HepG2 (cell line): ENCODE measurements around the gene RPS5. TPM values are rescaled to one million over a fixed set of nuclear protein-coding genes. Genes with fewer than 3 reads are reported as not detected.

Source experiments
- ASH2L ChIP-seq: fragments of 300-600, 200-600 bp; sonication (generic); IDR thresholded peaks from 2 replicates; pipeline ENCODE4 v1.7.0; 2017; ENCODE audit warnings: low read depth, mild to moderate bottlenecking, moderate library complexity, mixed read lengths, low read length; ENCODE audit not compliant: insufficient read length
- FOXK1 ChIP-seq: sonication (generic); formaldehyde crosslinking; IDR thresholded peaks from 2 replicates; pipeline ENCODE4 v1.4.0; 2020; ENCODE audit warnings: low read depth, missing genetic modification reagents, borderline replicate concordance
- HDAC1 ChIP-seq: sonication (generic); formaldehyde crosslinking; IDR thresholded peaks from 2 replicates; pipeline ENCODE4 v1.5.1; 2020; ENCODE audit warnings: mild to moderate bottlenecking, missing genetic modification reagents
- HMG20B ChIP-seq: conservative IDR thresholded peaks from 2 replicates; pipeline ENCODE4 v1.6.1; 2016; ENCODE audit warnings: missing genetic modification reagents, missing compliant biosample characterization
- NCOA2 ChIP-seq: sonication (generic); formaldehyde crosslinking; IDR thresholded peaks from 2 replicates; pipeline ENCODE4 v1.8.0; 2022; ENCODE audit warnings: inconsistent platforms
- PLRG1 ChIP-seq: fragments of 450-650 bp; conservative IDR thresholded peaks from 2 replicates; pipeline ENCODE4 v1.6.1; 2016
- TEAD3 ChIP-seq: optimal IDR thresholded peaks from 2 replicates; pipeline ENCODE3; 2016; ENCODE audit warnings: borderline replicate concordance
- ZFP36L1 ChIP-seq: sonication (generic); formaldehyde crosslinking; IDR thresholded peaks from 2 replicates; pipeline ENCODE4 v1.8.0; 2022; ENCODE audit warnings: mild to moderate bottlenecking, missing genetic modification reagents, moderate library complexity
- ZFP90 ChIP-seq: sonication (generic); formaldehyde crosslinking; IDR thresholded peaks from 2 replicates; pipeline ENCODE4 v1.8.0; 2022; ENCODE audit warnings: missing genetic modification reagents, mild to moderate bottlenecking, inconsistent platforms, borderline replicate concordance
- ZNF121 ChIP-seq: sonication (generic); formaldehyde crosslinking; IDR thresholded peaks from 2 replicates; pipeline ENCODE4 v1.5.0; 2020; ENCODE audit warnings: mild to moderate bottlenecking, missing genetic modification reagents
- ZNF292 ChIP-seq: sonication (generic); formaldehyde crosslinking; IDR thresholded peaks from 2 replicates; pipeline ENCODE4 v1.8.1; 2022; ENCODE audit warnings: mild to moderate bottlenecking, low read depth, missing genetic modification reagents, borderline replicate concordance
- ZNF326 ChIP-seq: sonication (generic); formaldehyde crosslinking; IDR thresholded peaks from 2 replicates; pipeline ENCODE4 v1.4.0; 2020; ENCODE audit warnings: missing genetic modification reagents, borderline replicate concordance
- ZNF552 ChIP-seq: sonication (generic); formaldehyde crosslinking; IDR thresholded peaks from 2 replicates; pipeline ENCODE4 v1.9.0; 2022; ENCODE audit warnings: missing genetic modification reagents, mild to moderate bottlenecking, borderline replicate concordance
- ZNF766 ChIP-seq: sonication (generic); formaldehyde crosslinking; IDR thresholded peaks from 2 replicates; pipeline ENCODE4 v1.5.0; 2020; ENCODE audit warnings: missing genetic modification reagents, borderline replicate concordance
- polyA plus RNA-seq, 8 experiments: library from polyadenylated mRNA; depleted of rRNA in 3 of 8; stranded (reverse) in 7 of 8; unstranded in 1 of 8; fragments of >200 nt; fragmentation: Illumina TruSeq in 4 of 8; extraction: Trizol in 4 of 8; gene quantifications; 2 replicates each; pipeline versions ENCODE4 v1.2.1 to v1.2.3, GENCODE V29; 2011 to 2016; ENCODE audit warnings: low read depth in 4 of 8, missing spikeins in 1 of 8, mixed read lengths in 1 of 8; ENCODE audit not compliant: insufficient read depth in 1 of 8
- total RNA-seq, 5 experiments: library from RNA; depleted of rRNA; stranded (reverse); fragments of >200 nt; fragmentation: Illumina TruSeq; extraction: Trizol; gene quantifications; 2 replicates each; pipeline ENCODE4 v1.2.3, GENCODE V29; 2016; ENCODE audit warnings: low read depth in 1 of 5
- TF ChIP-seq, protein P1 (sequence below): IDR thresholded peaks from 2 replicates; pipeline ENCODE4 v1.6.1; 2016; ENCODE audit warnings: low read depth, control low read depth
- TF ChIP-seq, protein P2 (sequence below): sonication (generic); formaldehyde crosslinking; IDR thresholded peaks from 2 replicates; pipeline ENCODE4 v1.4.0; 2020; ENCODE audit warnings: mild to moderate bottlenecking, missing genetic modification reagents
- TF ChIP-seq, protein P3 (sequence below): sonication (generic); formaldehyde crosslinking; IDR thresholded peaks from 2 replicates; pipeline ENCODE4 v1.4.0; 2020; ENCODE audit warnings: missing genetic modification reagents
- TF ChIP-seq, protein P4 (sequence below): sonication (generic); formaldehyde crosslinking; IDR thresholded peaks from 2 replicates; pipeline ENCODE4 v1.4.0; 2020; ENCODE audit warnings: missing genetic modification reagents

The RPS5 gene
- total and polyA plus RNA-seq, 2 of the 13 experiments (the other 11 are each of a cell fraction or from before 2014, with no cell fraction given), result 1,544 to 4,408 TPM

DNA sequence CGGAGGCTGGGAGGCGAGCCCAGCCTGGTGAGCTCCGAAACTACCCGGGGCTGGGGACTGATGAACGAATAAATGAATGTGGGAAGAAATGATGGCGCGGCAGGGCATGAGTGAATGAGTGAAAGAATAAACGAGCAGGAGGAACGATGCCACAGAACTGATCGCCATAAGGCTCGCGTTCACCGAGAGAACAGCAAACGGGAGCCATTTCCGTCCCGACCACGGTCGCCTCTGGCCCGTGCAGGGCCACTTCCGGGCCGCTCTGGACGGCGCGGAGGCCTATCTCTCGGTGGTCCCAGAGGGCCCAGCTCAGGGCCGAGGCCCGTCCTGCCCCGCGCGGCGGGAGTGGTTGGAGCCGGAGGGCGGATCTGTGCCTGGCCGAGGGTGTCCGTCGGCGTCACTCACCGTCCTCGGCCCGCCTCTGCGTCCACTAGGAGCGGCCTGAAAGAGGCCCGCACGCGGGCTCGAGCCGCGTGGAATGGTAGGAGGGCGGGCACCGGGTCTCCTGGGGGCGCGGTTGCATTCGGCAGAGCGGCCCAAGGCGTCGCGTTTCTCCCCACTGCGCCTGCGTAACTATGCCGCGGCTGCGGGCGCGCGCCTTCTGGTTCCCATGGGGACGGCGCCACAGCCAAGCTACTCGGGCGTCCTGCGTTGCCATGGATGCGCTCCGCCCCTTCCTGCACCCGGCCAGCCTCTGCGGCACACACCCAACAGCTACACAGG is 24.6 kb upstream of the RPS5 start, which contains the start of gene ZNF497 (continued):
- TF ChIP-seq, protein P1, sequence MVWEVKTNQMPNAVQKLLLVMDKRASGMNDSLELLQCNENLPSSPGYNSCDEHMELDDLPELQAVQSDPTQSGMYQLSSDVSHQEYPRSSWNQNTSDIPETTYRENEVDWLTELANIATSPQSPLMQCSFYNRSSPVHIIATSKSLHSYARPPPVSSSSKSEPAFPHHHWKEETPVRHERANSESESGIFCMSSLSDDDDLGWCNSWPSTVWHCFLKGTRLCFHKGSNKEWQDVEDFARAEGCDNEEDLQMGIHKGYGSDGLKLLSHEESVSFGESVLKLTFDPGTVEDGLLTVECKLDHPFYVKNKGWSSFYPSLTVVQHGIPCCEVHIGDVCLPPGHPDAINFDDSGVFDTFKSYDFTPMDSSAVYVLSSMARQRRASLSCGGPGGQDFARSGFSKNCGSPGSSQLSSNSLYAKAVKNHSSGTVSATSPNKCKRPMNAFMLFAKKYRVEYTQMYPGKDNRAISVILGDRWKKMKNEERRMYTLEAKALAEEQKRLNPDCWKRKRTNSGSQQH (CRISPR knock-in tag), result peak; percentile 13; the same call in 1 of the 2 replicates
- TF ChIP-seq PLRG1 (no peak), ZNF292 (CRISPR knock-in tag) (no peak), ASH2L (peak; percentile 85), HMG20B (no peak), ZFP90 (CRISPR knock-in tag) (no peak), ZNF121 (CRISPR knock-in tag) (peak; percentile 82), TEAD3 (peak; percentile 59), HDAC1 (peak; percentile 95), FOXK1 (peak; percentile 41), ZNF326 (CRISPR knock-in tag) (no peak), ZFP36L1 (CRISPR knock-in tag) (no peak), ZNF766 (no peak), NCOA2 (CRISPR knock-in tag) (no peak; the same call in 1 of the 2 replicates), ZNF552 (no peak)
- TF ChIP-seq, protein P2, sequence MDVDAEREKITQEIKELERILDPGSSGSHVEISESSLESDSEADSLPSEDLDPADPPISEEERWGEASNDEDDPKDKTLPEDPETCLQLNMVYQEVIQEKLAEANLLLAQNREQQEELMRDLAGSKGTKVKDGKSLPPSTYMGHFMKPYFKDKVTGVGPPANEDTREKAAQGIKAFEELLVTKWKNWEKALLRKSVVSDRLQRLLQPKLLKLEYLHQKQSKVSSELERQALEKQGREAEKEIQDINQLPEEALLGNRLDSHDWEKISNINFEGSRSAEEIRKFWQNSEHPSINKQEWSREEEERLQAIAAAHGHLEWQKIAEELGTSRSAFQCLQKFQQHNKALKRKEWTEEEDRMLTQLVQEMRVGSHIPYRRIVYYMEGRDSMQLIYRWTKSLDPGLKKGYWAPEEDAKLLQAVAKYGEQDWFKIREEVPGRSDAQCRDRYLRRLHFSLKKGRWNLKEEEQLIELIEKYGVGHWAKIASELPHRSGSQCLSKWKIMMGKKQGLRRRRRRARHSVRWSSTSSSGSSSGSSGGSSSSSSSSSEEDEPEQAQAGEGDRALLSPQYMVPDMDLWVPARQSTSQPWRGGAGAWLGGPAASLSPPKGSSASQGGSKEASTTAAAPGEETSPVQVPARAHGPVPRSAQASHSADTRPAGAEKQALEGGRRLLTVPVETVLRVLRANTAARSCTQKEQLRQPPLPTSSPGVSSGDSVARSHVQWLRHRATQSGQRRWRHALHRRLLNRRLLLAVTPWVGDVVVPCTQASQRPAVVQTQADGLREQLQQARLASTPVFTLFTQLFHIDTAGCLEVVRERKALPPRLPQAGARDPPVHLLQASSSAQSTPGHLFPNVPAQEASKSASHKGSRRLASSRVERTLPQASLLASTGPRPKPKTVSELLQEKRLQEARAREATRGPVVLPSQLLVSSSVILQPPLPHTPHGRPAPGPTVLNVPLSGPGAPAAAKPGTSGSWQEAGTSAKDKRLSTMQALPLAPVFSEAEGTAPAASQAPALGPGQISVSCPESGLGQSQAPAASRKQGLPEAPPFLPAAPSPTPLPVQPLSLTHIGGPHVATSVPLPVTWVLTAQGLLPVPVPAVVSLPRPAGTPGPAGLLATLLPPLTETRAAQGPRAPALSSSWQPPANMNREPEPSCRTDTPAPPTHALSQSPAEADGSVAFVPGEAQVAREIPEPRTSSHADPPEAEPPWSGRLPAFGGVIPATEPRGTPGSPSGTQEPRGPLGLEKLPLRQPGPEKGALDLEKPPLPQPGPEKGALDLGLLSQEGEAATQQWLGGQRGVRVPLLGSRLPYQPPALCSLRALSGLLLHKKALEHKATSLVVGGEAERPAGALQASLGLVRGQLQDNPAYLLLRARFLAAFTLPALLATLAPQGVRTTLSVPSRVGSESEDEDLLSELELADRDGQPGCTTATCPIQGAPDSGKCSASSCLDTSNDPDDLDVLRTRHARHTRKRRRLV (CRISPR knock-in tag), result peak; percentile 56; the same call in 1 of the 2 replicates
- TF ChIP-seq, protein P3, sequence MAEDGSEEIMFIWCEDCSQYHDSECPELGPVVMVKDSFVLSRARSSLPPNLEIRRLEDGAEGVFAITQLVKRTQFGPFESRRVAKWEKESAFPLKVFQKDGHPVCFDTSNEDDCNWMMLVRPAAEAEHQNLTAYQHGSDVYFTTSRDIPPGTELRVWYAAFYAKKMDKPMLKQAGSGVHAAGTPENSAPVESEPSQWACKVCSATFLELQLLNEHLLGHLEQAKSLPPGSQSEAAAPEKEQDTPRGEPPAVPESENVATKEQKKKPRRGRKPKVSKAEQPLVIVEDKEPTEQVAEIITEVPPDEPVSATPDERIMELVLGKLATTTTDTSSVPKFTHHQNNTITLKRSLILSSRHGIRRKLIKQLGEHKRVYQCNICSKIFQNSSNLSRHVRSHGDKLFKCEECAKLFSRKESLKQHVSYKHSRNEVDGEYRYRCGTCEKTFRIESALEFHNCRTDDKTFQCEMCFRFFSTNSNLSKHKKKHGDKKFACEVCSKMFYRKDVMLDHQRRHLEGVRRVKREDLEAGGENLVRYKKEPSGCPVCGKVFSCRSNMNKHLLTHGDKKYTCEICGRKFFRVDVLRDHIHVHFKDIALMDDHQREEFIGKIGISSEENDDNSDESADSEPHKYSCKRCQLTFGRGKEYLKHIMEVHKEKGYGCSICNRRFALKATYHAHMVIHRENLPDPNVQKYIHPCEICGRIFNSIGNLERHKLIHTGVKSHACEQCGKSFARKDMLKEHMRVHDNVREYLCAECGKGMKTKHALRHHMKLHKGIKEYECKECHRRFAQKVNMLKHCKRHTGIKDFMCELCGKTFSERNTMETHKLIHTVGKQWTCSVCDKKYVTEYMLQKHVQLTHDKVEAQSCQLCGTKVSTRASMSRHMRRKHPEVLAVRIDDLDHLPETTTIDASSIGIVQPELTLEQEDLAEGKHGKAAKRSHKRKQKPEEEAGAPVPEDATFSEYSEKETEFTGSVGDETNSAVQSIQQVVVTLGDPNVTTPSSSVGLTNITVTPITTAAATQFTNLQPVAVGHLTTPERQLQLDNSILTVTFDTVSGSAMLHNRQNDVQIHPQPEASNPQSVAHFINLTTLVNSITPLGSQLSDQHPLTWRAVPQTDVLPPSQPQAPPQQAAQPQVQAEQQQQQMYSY (CRISPR knock-in tag), result no peak; the same call in 1 of the 2 replicates
- TF ChIP-seq, protein P4, sequence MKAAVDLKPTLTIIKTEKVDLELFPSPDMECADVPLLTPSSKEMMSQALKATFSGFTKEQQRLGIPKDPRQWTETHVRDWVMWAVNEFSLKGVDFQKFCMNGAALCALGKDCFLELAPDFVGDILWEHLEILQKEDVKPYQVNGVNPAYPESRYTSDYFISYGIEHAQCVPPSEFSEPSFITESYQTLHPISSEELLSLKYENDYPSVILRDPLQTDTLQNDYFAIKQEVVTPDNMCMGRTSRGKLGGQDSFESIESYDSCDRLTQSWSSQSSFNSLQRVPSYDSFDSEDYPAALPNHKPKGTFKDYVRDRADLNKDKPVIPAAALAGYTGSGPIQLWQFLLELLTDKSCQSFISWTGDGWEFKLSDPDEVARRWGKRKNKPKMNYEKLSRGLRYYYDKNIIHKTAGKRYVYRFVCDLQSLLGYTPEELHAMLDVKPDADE, result peak; percentile 46; the same call in 1 of the 2 replicates
